GM20431 (cell line): ENCODE data around the gene ZNF438.
"Not testable (repeated sequence)": the region's sequence is repeated elsewhere in the genome, so short reads cannot be mapped to it uniquely, and the experiment has no call there.

Source experiments
- in situ Hi-C: fragments of 300-500 bp; cut with MseI, MboI; formaldehyde crosslinking; loops from one replicate; pipeline ENCODE4 v1.15.0; 2020; ENCODE audit warnings: low sequenced_read_pairs; ENCODE audit not compliant: unreplicated experiment

ZNF438 gene

DNA sequence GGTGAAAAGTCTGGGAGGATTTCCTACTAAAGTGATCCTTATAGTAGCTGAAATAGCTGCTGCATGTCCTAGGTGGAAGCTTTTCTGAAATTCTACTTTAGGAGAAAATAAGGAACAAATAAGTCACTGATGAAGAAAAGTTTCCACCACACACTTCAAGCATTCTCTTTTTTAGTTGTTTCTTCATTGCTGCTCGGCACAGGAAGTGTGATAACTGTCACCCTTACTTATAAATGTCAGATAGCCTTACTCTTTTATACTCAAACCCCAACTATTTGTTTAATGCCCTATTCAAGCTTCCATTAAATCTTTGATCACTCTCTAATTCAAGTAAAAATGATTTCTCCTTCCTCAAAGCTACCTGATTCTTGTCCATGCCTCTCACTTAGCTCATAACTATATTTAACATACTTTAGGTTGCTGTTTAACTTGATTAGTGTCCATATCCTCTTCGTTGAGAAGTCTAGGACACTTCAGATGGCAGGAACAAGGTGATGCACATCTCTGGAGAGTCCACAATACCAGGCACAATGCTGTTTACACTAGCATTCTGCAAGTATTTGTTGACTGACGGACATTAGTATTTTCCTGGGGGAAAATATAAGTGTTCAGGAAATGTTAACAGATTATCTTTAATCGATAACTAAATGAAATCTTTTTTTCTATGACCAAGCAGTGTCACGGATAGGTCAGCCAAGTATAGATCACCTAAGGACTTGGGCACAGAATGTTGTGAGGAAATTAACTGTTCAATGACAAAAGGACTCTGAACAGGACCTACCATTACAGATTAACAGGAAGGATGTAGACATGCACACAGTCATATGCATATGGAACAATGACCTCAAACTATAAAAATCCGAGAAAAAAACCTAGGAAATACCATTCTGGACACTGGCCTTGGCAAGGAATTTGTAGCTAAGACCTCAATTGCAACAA, 67.4 kb downstream of the ZNF438 start:
- in situ Hi-C loops, result no loop called here

DNA sequence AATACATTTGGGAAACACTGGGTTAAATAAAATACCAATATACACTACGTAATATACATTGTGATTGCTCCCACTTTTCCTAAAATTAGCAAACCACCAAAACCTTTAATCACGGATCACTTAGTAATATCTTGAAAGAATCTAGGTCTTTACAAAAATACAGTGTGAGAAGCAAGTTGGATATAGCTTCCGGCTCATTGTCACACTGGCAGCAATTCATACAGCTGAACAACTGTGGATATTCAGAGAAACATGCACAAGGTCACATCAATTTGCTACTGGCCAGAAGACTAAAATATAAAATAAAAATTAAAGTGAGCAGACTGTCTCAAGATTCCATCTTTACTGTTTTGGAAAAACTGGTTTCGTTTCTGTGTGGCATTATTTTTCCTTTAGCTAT, 69.1 kb downstream of the ZNF438 start:
- in situ Hi-C loops, result no loop called here

DNA sequence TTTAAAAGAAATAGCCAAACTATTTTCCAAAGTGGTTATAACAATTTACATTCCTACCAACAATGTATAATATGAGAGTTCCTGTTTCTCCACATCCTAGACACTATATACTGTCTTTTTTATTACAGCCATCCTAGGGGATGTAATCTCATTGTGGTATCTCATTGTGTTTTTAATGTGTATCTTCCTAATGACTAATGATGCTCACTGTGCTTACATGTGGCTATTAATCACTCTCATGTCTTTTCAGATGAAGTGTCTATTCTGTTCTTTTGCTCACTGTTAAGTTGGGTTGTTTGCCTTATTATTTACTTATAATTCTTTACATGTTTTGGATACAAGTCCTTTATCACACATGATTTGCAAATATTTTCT, 71.8 kb downstream of the ZNF438 start:
- in situ Hi-C loops, result no loop called here

DNA sequence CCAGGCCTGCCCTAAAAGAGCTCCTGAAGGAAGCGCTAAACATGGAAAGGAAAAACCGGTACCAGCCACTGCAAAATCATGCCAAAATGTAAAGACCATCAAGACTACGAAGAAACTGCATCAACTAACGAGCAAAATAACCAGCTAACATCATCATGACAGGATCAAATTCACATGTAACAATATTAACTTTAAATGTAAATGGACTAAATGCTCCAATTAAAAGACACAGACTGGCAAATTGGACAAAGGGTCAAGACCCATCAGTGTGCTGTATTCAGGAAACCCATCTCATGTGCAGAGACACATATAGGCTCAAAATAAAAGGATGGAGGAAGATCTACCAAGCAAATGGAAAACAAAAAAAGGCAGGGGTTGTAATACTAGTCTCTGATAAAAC, 82.4 kb downstream of the ZNF438 start:
- in situ Hi-C loops, result not testable (repeated sequence)

DNA sequence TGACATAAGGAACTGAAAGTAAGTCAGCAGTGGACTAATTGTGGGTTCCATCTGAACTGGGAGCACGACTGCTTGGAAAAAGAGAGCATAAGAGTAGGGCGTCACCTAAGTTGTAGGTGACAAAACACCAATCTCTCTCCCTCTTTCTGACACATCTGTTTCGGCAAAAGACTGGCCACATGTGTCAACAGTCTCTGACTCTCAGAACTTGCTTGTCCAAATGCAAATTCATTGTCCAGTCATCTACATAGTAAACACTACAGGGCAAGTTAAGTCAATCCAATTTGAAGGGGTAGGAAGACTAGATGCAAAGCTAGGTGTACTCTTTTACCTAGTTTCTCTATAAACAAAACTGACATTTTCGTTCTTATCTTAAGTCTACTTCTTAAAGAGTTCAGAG, 87.7 kb downstream of the ZNF438 start:
- in situ Hi-C loops, result no loop called here

DNA sequence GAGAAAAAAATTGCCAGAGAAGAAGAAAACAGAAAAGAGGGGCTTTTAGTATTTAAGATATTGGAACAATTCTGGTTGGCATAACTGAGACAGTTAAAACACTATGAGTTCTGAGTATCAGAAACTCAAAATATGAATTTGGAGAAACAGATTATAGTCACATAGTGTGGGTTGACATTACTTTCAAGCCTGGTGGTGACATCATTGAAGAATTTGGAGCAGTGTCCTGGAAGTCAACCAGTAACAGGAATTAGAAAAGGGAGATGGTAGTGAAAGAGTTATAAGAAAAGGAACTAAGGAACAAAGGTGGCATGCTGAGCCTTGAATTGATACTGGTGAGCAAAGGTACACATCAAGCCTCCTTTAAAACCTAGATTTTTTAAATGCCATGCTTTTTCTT, 88.2 kb downstream of the ZNF438 start:
- in situ Hi-C loops, result no loop called here

DNA sequence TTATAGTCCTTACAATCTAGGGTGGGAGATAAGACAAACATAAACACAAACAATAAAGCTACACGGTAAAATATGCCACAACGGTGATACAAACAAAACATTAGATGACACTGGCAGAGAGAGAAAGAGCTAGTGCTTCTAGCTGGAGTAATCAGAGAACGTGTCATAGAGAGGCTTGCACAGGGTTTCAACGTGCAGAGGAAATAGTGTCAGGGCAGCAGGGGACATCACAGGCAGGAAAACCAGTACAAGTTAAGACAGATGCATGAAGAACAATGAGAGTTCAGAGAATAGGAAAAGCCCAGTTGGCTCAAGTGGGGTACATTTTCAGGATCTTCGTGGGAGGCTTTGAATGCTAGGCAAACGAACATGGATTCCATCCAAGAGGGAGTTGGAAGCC, 91.4 kb downstream of the ZNF438 start:
- in situ Hi-C loops, result no loop called here

DNA sequence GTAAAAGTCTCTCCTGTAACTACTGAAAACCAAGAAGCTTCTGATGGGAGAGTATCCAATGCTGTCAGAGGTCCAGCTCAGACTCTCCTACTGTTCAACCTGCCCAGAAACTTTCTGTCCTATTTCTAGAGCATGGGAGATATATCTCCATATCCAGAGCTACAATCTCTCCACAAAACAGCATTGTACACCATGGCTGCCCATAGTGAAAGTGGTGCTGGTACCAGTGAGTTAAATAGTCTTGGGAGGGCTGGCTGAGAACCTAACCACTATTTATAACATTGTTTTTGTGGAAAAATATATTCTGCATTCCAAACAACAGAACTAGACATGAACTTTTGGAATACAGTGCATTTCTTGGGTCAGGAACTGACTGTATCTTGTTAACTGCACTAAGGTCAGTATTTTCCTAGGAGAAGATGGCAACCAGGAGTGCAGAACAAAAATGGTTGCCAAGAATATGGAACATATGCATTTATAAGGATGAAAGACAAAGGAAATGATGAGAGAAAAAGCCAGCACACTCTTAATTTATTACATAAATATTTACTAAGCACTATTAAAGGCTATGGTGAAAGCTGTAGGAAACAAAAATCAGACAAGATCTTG, 91.9 kb downstream of the ZNF438 start:
- in situ Hi-C loops, result no loop called here

DNA sequence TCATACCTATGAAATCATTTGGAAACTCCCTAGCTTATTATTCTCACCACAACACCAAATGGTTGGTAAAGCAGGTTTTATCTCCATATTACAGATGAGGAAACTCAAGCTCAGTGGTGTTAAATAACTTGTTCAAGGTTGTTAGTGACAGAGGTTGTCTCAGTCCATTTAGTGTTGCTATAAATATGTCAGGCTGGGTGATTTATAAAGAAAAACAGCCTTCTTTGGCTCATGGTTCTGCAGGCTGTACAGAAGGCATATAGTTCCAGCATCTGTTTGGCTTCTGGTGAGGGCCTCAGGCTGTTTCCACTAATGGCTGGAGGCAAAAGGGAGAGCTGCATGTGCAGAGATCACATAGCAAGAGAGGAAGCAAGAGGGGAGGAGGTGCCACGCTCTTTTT, 96.6 kb downstream of the ZNF438 start:
- in situ Hi-C loops, result no loop called here

DNA sequence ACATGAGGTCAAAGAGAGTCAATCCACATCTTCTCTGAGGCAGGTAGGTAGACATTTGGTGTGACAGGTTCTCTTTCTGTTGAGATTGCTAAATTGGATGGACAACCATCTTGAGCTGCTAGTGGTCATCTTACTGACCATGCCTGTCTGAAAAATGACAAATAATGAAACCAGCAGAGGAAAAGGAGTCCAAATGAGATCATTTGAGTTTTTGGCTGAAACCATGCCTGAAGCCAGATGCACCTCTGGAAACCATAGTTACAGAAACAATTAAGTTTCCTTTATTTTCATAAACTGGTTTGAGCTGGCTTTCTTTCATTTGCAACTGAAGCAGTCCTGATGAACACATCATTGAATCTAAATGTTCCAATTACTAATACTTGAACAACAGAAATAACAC, 100.6 kb downstream of the ZNF438 start:
- in situ Hi-C loops, result no loop called here

DNA sequence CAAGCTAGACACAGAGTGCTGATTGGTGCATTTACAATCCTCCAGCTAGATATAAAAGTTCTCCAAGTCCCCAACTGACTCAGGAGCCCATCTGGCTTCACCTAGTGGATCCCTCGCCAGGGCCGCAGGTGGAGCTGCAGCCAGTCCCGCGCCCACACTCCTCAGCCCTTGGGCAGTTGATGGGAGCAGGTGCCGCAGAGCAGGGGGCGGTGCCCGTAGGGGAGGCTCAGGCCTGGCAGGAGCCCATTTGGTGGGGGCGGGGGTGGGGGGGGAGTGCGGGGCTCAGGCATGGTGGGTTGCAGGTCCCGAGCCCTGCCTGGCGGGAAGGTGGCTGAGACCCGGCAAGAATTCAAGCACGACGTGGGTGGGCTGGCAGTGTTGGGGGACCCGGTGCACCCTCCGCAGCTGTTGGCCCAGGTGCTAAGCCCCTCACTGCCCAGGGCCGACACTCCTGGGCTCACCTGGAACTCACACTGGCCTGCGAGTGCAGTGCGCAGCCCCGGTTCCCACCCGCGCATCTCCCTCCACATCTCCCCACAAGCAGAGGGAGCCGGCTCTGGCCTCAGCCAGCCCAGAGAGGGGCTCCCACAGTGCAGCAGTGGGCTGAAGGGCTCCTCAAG, 101.7 kb downstream of the ZNF438 start:
- in situ Hi-C loops, result no loop called here

DNA sequence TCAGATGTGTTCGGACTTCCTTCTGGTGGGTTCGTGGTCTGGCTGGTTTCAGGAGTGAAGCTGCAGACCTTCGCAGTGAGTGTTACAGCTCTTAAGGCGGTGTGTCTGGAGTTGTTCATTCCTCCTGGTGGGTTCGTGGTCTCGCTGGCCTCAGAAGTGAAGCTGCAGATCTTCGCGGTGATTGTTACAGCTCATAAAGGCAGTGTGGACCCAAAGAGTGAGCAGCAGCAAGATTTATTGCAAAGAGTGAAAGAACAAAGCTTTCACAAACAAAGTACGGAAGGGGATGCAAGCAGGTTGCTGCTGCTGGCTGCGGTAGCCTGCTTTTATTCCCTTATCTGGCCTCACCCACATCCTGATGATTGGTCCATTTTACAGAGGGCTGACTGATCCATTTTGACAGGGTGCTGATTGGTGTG, 102.3 kb downstream of the ZNF438 start:
- in situ Hi-C loops, result not testable (repeated sequence)

DNA sequence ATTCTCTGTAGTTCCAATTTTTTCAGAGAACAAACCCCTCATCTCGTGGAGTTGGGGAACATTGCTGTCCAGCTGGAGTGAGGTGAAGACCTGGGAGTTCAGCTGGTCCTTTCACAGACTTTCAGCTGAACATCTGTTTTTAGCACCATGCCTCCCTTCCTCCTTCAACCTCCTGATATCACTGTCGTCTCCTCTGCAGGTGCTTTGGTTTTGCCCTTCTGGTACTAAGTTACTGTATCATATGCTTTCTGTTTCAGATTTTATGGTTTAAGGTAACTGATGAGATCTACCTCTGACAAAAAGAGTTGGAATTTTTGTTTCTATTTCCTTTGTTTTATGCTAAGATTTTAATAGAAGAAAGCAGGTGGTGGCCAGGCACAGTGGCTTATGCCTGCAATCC, 102.9 kb downstream of the ZNF438 start:
- in situ Hi-C loops, result no loop called here

DNA sequence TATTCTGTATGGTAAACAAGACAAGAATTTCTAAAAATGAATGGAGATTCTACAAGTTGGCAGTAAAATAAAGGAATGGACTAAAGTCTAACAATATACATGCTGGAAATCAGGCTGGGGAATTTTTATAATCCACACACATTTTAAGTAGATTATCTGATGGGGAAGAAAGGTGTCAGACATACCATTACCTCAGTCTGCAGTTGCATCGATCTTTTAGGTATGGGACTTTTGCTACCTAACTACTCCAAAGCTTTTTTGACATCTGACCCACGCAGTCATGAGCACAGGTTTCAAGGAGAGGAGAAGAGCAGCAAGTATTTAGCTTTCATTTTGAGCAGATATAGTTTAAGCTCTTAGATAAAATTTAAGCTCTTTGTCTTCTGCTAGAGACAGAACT, 113.0 kb downstream of the ZNF438 start:
- in situ Hi-C loops, result no loop called here

DNA sequence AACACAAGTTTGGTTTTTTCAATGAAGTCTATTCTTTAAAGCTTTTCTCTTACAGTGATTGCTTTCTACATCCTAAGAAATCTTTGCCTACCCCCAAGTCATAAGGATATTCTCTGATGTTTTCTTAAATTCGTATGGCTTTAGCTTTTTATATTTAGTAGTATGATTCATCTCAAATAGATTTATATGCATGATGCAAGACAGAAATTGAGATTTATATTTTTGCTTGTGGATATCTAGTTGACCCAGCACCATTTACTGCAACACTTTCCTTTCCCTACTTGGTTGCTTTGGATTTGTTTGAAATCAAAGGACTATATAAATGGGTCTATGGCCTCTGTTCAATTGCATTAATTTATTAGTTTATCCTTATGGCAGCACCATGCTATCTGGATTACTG, 113.9 kb downstream of the ZNF438 start:
- in situ Hi-C loops, result no loop called here

DNA sequence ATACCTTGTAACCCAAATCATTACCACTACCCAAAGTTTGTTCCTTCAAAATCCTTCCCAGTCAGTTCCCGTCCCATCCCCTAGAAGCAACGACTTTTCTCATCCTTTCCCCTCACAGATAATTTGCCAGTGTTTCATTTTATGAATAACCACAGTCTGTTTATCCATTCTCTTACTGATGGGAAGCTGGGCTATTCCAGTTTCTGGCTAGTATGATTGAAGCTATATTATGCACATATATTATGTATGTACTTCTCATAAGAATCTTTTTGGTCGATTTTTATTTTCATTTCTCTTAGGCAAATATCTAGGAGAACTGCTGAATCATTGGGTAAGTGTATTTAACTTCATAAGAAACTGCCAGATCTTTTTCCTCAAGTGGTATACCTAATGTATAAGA, 114.6 kb downstream of the ZNF438 start:
- in situ Hi-C loops, result no loop called here

DNA sequence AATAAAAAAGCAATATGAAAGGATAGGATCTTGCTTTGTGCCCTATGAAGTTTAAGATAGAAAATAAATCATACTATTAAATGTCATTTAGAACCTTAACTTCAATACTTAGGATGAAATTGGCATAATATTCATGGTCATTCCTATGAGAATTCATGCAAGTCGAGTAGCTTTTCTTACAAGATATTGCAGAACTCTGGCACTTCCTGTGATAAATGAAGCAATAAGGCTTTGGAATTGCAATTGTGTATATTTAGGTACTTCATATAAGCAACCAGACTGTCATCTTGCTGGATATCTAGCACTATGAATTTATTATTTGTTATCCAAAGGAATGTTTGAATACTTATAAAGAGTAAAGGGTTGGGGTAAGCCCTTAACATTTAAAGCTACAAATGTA, 116.5 kb downstream of the ZNF438 start:
- in situ Hi-C loops, result no loop called here

DNA sequence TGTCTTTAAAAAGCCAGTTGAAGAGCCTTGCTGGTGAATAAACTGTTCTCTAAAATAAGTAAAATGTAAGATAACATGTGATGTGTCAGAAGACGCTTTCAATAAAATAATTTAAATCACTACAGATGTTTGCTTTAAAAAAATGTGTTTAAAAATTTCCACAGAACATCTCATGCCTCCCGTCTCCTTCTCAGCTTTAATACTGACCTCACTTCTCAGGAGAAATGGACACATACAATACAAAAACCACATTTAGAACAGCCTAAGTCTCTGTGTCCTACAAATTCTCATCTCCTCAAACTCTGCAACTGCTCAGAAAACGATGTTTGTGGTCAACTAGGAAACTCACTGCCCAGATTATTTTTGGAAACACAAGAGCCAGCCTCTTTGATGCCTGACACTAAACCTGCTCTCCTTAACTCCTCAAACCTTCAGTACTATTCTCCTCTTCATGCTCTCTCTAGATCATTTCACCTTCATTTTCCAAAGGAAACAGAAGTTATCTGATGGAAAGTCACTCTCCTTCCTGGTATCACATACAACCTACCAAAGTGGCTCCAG, 120.3 kb downstream of the ZNF438 start:
- in situ Hi-C loops, result no loop called here

DNA sequence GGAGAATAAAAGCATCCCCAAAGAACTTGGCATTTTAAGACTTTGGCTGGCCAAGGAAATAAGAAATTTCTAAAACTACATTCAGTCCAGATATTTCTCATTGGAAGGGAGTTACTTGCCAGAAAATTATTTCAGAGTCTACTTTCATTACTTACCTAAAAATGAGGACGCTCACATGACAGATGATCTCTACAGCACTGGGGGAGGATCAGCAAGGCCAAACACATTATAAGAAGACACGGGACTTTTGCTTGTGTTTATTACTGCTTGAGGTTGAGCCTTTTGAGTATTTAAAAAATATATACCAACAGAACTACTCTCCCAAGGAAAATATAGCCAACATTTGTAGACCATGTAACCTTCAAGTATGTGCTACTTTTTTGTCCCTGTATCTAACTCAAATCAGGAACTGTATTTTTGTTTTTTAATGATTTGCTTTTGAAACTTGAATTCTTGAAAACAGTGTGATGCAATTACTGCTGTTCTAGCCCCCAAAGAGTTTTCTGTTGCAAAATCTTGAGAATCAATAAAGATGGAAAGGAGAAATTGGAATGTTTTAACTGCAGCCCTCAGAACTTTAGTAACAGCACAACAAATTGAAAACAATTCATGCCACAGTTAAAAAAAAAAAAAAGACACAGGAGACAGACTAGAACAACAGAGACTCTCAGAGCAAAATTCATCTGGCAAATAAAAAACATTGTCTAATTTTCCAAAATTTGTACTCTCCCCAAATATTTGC, 128.1 kb downstream of the ZNF438 start:
- in situ Hi-C loops, result no loop called here

DNA sequence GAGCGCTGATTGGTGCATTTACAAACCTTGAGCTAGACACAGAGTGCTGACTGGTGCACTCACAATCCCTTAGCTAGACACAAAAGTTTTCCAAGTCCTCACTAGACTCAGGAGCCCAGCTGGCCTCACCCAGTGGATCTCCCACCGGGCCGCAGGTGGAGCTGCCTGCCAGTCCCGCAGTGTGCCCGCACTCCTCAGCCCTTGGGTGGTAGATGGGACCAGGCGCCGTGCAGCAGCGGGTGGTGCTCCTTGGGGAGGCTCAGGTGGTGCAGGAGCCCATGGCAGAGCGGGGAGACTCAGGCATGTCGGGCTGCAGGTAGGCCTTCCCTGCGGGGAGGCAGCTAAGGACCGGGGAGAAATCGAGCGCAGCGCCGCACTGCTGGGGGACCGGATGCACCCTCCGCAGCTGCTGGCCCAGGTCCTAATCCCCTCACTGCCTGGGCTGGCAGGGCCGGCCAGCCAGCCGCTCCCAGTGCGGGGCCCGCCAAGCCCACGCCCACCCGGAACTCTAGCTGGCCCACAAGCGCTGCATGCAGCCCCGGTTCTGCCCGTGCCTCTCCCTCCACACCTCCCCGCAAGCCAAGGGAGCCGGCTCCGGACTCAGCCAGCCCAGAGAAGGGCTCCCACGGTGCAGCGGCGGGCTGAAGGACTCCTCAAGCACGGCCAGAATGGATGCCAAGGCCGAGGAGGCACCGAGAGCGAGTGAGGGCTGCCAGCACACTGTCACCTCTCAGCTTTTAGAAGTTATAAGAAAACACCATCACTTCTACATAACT, 128.9 kb downstream of the ZNF438 start:
- in situ Hi-C loops, result no loop called here
